Muscle layer of duodenum (tissue), 2 donors: ENCODE measurements around the gene PRR30.

ENCODE experiments used
- H3K27ac ChIP-seq: one replicate; pipeline ENCODE4 v1.7.0; 2013; ENCODE audit warnings: mild to moderate bottlenecking, low read length
- H3K27me3 ChIP-seq: one replicate; pipeline ENCODE4 v1.7.0; 2013; ENCODE audit warnings: low read depth, mild to moderate bottlenecking, control low read depth, low read length
- H3K36me3 ChIP-seq, 2 donors: one replicate each; pipeline ENCODE4 v1.7.0; 2013; ENCODE audit warnings: low read length in 2 of 2, control low read depth in 1 of 2, mild to moderate bottlenecking in 1 of 2; ENCODE audit not compliant: insufficient read depth in 2 of 2, control insufficient read depth in 1 of 2
- H3K4me1 ChIP-seq, 2 donors: one replicate each; pipeline ENCODE4 v1.7.0; 2013; ENCODE audit warnings: low read length in 2 of 2, mild to moderate bottlenecking in 2 of 2, control low read depth in 1 of 2, moderate library complexity in 1 of 2; ENCODE audit not compliant: insufficient read depth in 2 of 2, control insufficient read depth in 1 of 2
- H3K4me3 ChIP-seq, 2 donors: one replicate each; pipeline ENCODE4 v1.7.0; 2013; ENCODE audit warnings: low read length in 2 of 2, low read depth in 1 of 2, mild to moderate bottlenecking in 1 of 2
- H3K9me3 ChIP-seq, 2 donors: one replicate each; pipeline ENCODE4 v1.7.0; 2013; ENCODE audit warnings: low read length in 2 of 2, control low read depth in 1 of 2, mild to moderate bottlenecking in 1 of 2; ENCODE audit not compliant: control insufficient read depth in 1 of 2
- donor health status: healthy.

Gene PRR30

GRCh38 chr2:27109083-27109482 is 30.1 kb downstream of the PRR30 start:
- no peaks in the 10 kb centered on the region for H3K4me1 ChIP-seq
- no peaks in the 10 kb centered on the region for H3K9me3 ChIP-seq
- H3K27me3 ChIP-seq, result no peaks in the 10 kb centered on the region
- H3K4me3 ChIP-seq, result no peak overlapping the region
- H3K27ac ChIP-seq, result no peak overlapping the region
- H3K36me3 ChIP-seq, result no peaks in the 10 kb centered on the region

DNA sequence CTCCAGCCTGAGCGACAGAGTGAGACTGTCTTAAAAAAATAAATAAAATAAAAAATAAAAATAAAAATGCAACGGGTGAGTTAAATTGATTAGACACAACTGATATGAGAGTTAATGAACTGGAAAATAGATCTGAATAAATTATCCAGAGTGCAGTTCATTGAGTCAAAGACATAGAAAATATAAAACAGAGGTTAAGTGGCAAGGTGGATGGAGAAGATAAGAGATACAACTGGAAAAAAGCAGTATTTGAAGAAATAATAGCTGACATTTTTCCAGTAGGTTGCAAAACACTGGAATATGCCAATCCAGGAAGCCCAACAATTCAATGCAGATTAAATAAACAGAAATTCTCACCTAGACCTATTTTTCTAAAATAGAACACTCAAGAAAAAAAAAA is 31.0 kb downstream of the PRR30 start:
- Histone ChIP-seq H3K4me1 (no peaks in the 10 kb centered on the region), H3K4me3 (no peak overlapping the region), H3K36me3 (no peaks in the 10 kb centered on the region), H3K9me3 (no peaks in the 10 kb centered on the region), H3K27ac (no peak overlapping the region), H3K27me3 (no peaks in the 10 kb centered on the region)

- Histone ChIP-seq H3K36me3 (no peaks in the 10 kb centered on the region), H3K9me3 (no peaks in the 10 kb centered on the region), H3K4me3 (no peak overlapping the region), H3K27me3 (no peaks in the 10 kb centered on the region), H3K4me1 (no peaks in the 10 kb centered on the region), H3K27ac (no peak overlapping the region)
Measured at GRCh38 chr2:27105981-27106380, 33.2 kb downstream of the PRR30 start.

GRCh38 chr2:27102329-27102728 is 36.9 kb downstream of the PRR30 start:
- Histone ChIP-seq H3K9me3 (no peaks in the 10 kb centered on the region), H3K4me3 (no peak overlapping the region), H3K27ac (no peak overlapping the region), H3K4me1 (no peaks in the 10 kb centered on the region), H3K36me3 (peaks cover 0 to 3% of the 10 kb centered on the region in 2 donors), H3K27me3 (no peaks in the 10 kb centered on the region)

DNA sequence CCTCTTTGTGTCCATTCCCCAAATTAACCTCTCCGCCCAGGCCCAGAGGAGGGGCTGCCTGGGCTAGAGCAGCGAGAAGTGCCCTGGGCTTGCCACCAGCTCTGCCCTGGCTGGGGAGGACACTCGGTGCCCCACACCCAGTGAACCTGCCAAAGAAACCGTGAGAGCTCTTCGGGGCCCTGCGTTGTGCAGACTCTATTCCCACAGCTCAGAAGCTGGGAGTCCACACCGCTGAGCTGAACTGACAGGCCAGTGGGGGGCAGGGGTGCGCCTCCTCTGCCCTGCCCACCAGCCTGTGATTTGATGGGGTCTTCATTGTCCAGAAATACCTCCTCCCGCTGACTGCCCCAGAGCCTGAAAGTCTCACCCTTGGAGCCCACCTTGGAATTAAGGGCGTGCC is 39.2 kb downstream of the PRR30 start:
- Histone ChIP-seq H3K4me1 (peaks cover 10 to 11% of the 10 kb centered on the region in 2 donors), H3K4me3 (no peak overlapping the region), H3K9me3 (no peaks in the 10 kb centered on the region), H3K36me3 (peaks cover 0 to 3% of the 10 kb centered on the region in 2 donors), H3K27me3 (no peaks in the 10 kb centered on the region), H3K27ac (no peak overlapping the region)

- H3K27me3 ChIP-seq, result no peaks in the 10 kb centered on the region
- no peak overlapping the region for H3K27ac ChIP-seq
- H3K4me1 ChIP-seq, result peaks cover 10 to 11% of the 10 kb centered on the region in 2 donors
- H3K4me3 ChIP-seq, result no peak overlapping the region
- peaks cover 0 to 3% of the 10 kb centered on the region in 2 donors for H3K36me3 ChIP-seq
- H3K9me3 ChIP-seq, result no peaks in the 10 kb centered on the region
Measured at GRCh38 chr2:27099334-27099955, 39.8 kb downstream of the PRR30 start.

DNA sequence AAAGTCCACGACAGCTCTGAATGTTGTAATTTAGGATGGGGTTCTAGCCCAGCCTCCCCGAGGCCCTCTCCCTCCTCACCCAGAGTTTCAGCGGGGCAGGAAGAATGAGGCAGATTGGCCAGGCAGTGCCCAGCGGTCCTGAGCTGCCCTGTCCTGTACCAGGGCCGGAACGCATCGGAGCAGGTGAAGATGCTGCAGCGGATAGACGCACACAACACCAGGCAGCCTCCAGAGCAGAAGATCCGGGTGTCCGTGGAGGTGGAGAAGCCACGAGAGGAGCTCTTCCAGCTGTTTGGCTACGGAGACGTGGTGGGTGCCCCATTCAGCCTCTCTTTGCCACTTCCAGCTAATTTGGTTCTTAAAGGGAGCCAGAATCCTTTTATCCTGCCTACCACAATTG is 41.9 kb downstream of the PRR30 start:
- Histone ChIP-seq H3K4me1 (peaks cover 10 to 11% of the 10 kb centered on the region in 2 donors), H3K27ac (no peak overlapping the region), H3K27me3 (no peaks in the 10 kb centered on the region), H3K9me3 (no peaks in the 10 kb centered on the region), H3K36me3 (peaks cover 0 to 3% of the 10 kb centered on the region in 2 donors), H3K4me3 (no peak overlapping the region)

DNA sequence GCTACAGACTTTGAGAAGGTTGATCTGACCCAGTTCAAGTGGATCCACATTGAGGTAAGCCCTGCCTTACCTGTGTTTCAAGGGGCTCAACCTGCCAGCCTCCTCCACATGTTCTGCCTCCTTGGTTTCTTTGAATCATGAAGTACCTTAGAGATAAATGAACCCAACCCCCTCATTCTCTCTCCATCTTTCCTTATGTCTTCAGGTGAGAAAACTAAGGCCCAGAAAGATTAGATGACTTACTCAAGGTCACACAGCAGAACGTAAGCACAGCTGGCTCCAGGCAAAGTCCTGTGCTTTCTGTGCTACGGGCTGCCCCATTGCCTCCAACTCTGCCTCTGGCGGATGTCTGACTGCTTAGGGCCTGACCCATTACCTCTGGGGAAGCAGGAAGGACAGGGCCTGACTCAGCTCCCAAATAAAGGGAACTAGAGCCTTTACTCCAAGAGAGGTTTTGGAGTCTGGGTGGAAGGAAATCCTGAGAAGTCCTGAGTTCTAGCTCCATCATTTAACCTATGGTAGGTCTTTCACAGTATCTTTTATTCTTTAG is 42.4 kb downstream of the PRR30 start:
- no peak overlapping the region for H3K27ac ChIP-seq
- H3K27me3 ChIP-seq, result no peaks in the 10 kb centered on the region
- H3K4me3 ChIP-seq, result no peak overlapping the region
- no peaks in the 10 kb centered on the region for H3K9me3 ChIP-seq
- peaks cover 10 to 11% of the 10 kb centered on the region in 2 donors for H3K4me1 ChIP-seq
- peaks cover 0 to 3% of the 10 kb centered on the region in 2 donors for H3K36me3 ChIP-seq

- H3K27ac ChIP-seq, result no peak overlapping the region
- H3K36me3 ChIP-seq, result peaks cover 0 to 3% of the 10 kb centered on the region in 2 donors
- H3K4me3 ChIP-seq, result peak overlapping the region; percentile 49 to 59
- H3K9me3 ChIP-seq, result no peaks in the 10 kb centered on the region
- peaks cover 10 to 11% of the 10 kb centered on the region in 2 donors for H3K4me1 ChIP-seq
- H3K27me3 ChIP-seq, result no peaks in the 10 kb centered on the region
Measured at GRCh38 chr2:27095745-27096651, 43.2 kb downstream of the PRR30 start.

DNA sequence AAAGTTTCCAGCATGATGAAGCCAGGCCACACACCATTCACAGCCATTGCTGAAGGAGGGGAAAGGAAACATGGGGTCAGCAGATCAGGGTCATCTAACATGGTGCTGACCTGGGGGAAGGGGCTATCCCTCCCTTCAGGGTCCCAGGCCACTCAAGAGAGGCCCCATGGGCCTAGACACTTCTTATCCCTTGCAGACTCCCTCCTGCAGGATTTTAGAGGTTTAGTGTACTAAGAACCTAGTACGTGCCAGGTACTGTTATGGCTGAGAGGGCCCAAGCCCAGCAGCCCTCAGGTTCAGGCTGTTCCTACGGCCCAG is 43.8 kb downstream of the PRR30 start:
- H3K27ac ChIP-seq, result no peak overlapping the region
- H3K4me1 ChIP-seq, result peaks cover 10 to 11% of the 10 kb centered on the region in 2 donors
- no peaks in the 10 kb centered on the region for H3K27me3 ChIP-seq
- no peak overlapping the region for H3K4me3 ChIP-seq
- no peaks in the 10 kb centered on the region for H3K9me3 ChIP-seq
- peaks cover 0 to 3% of the 10 kb centered on the region in 2 donors for H3K36me3 ChIP-seq

DNA sequence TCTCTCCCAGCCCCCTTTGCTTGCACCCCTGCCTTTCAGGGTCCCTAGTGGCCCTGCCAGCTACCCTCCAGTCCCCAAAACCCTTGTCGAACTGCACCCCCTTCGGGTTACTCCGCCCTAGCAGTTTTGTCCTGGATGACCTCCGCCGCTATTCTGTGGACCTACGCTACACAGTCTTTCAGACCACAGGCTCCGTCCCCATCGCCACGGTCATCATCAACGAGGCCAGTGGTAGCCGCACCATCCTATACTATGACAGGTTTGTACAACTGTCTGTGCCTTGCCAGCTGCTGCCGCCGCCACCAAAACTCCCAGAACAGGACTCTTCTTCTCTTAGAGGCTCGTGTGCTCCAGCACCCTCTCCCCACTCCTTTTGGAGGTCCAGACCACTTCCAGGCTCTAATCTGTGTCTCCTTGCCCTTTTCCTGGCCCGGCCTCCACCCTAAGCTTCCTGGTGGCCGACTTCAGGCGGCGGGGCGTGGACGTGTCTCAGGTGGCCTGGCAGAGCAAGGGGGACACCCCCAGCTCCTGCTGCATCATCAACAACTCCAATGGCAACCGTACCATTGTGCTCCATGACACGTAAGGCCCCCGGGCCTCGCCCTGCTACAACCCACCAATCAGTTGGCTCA is 44.7 kb downstream of the PRR30 start:
- Histone ChIP-seq H3K27ac (no peak overlapping the region), H3K9me3 (no peaks in the 10 kb centered on the region), H3K4me1 (peaks cover 10 to 11% of the 10 kb centered on the region in 2 donors), H3K27me3 (no peaks in the 10 kb centered on the region), H3K36me3 (peaks cover 0 to 3% of the 10 kb centered on the region in 2 donors), H3K4me3 (no peak overlapping the region)
